Measurements from ENCODE around the gene KIAA0040.
"Not testable (repeated sequence)": the region's sequence is repeated elsewhere in the genome, so short reads cannot be mapped to it uniquely, and the experiment has no call there.

The KIAA0040 gene

GRCh38 chr1:175116210-175116798, 76.3 kb downstream of the KIAA0040 start:
- Histone ChIP-seq H3K27ac (ENCODE audit: insufficient read depth, low read length, poor library complexity, severe bottlenecking) (no peak overlapping the region), H3K27me3 (replicated peaks; ENCODE audit: control insufficient read depth, insufficient read depth, low read length, poor library complexity, severe bottlenecking) (no peaks in the 10 kb centered on the region), H3K4me1 (ENCODE audit: control insufficient read depth, insufficient read depth, low read length, poor library complexity, severe bottlenecking) (no peaks in the 10 kb centered on the region), H3K9me3 (ENCODE audit: control insufficient read depth, low read length) (peaks cover 4% of the 10 kb centered on the region), H3K4me3 (ENCODE audit: insufficient read depth, low read depth, low read length, poor library complexity, severe bottlenecking) (no peak overlapping the region), H3K36me3 (ENCODE audit: control insufficient read depth, insufficient read depth, low read length) (no peaks in the 10 kb centered on the region)
- DNase-seq = no peak

GRCh38 chr1:175114996-175115395, 77.6 kb downstream of the KIAA0040 start:
- Histone ChIP-seq H3K27me3 (replicated peaks; ENCODE audit: control insufficient read depth, insufficient read depth, low read length, poor library complexity, severe bottlenecking) (no peaks in the 10 kb centered on the region), H3K9me3 (ENCODE audit: control insufficient read depth, low read length) (peaks cover 4% of the 10 kb centered on the region), H3K36me3 (ENCODE audit: control insufficient read depth, insufficient read depth, low read length) (no peaks in the 10 kb centered on the region), H3K4me3 (ENCODE audit: insufficient read depth, low read depth, low read length, poor library complexity, severe bottlenecking) (no peak overlapping the region), H3K27ac (ENCODE audit: insufficient read depth, low read length, poor library complexity, severe bottlenecking) (no peak overlapping the region), H3K4me1 (ENCODE audit: control insufficient read depth, insufficient read depth, low read length, poor library complexity, severe bottlenecking) (no peaks in the 10 kb centered on the region)
- DNase-seq = no peak

GRCh38 chr1:175108331-175108820, 84.2 kb downstream of the KIAA0040 start:
- H3K9me3 ChIP-seq (ENCODE audit: control insufficient read depth, low read length); H3K4me3 ChIP-seq (ENCODE audit: insufficient read depth, low read depth, low read length, poor library complexity, severe bottlenecking); H3K27me3 ChIP-seq (replicated peaks; ENCODE audit: control insufficient read depth, insufficient read depth, low read length, poor library complexity, severe bottlenecking); H3K4me1 ChIP-seq (ENCODE audit: control insufficient read depth, insufficient read depth, low read length, poor library complexity, severe bottlenecking); DNase-seq; H3K27ac ChIP-seq (ENCODE audit: insufficient read depth, low read length, poor library complexity, severe bottlenecking); H3K36me3 ChIP-seq (ENCODE audit: control insufficient read depth, insufficient read depth, low read length): not testable (repeated sequence)

All from effector memory CD4-positive, alpha-beta T cell (primary cell).